ENCODE data around the gene GNAS. TPM values are rescaled to one million over a fixed set of nuclear protein-coding genes. Genes with fewer than 3 reads are reported as not detected.

The GNAS gene
- polyA plus RNA-seq, 1 donor = 930 TPM

GRCh38 chr20:58851221-58851968 is 1.1 kb upstream of the GNAS start:
- Histone ChIP-seq H3K4me3 (ENCODE audit: low read length) (peak overlapping the region; percentile 55), H3K27me3 (ENCODE audit: control insufficient read depth, insufficient read depth, low read length) (peaks cover 50% of the 10 kb centered on the region), H3K27ac (ENCODE audit: low read length) (no peak overlapping the region), H3K36me3 (ENCODE audit: control insufficient read depth, insufficient read depth, low read length) (no peaks in the 10 kb centered on the region), H3K4me1 (ENCODE audit: control insufficient read depth, insufficient read depth, low read length) (peaks cover 2% of the 10 kb centered on the region), H3K9me3 (ENCODE audit: control insufficient read depth, low read depth, low read length) (peaks cover 36% of the 10 kb centered on the region)
- DNase-seq = no peak
- WGBS (ENCODE audit: insufficient coverage, low lambda C conversion rate) = no CpG with 5 or more reads among the region's 41 CpGs

GRCh38 chr20:58851969-58852458 is 502 bp upstream of the GNAS start:
- WGBS (ENCODE audit: insufficient coverage, low lambda C conversion rate) = no CpG with 5 or more reads among the region's 23 CpGs
- H3K27me3 ChIP-seq (ENCODE audit: control insufficient read depth, insufficient read depth, low read length) = peaks cover 54% of the 10 kb centered on the region
- peaks cover 2% of the 10 kb centered on the region for H3K4me1 ChIP-seq (ENCODE audit: control insufficient read depth, insufficient read depth, low read length)

GRCh38 chr20:58853466-58853865 is 950 bp downstream of the GNAS start:
- H3K27ac ChIP-seq (ENCODE audit: low read length) = no peak overlapping the region
- no peak overlapping the region for H3K4me3 ChIP-seq (ENCODE audit: low read length)
- H3K36me3 ChIP-seq (ENCODE audit: control insufficient read depth, insufficient read depth, low read length) = no peaks in the 10 kb centered on the region
- DNase-seq = no peak
- peaks cover 2% of the 10 kb centered on the region for H3K4me1 ChIP-seq (ENCODE audit: control insufficient read depth, insufficient read depth, low read length)
- H3K9me3 ChIP-seq (ENCODE audit: control insufficient read depth, low read depth, low read length) = peaks cover 36% of the 10 kb centered on the region
- no CpG with 5 or more reads among the region's 6 CpGs for WGBS (ENCODE audit: insufficient coverage, low lambda C conversion rate)
- peaks cover 63% of the 10 kb centered on the region for H3K27me3 ChIP-seq (ENCODE audit: control insufficient read depth, insufficient read depth, low read length)

More at GRCh38 chr20:58851969-58852458, 502 bp upstream of the GNAS start:
- H3K9me3 ChIP-seq (ENCODE audit: control insufficient read depth, low read depth, low read length) = peaks cover 36% of the 10 kb centered on the region
- no peaks in the 10 kb centered on the region for H3K36me3 ChIP-seq (ENCODE audit: control insufficient read depth, insufficient read depth, low read length)
- DNase-seq = no peak
- peak overlapping the region; percentile 11 for H3K4me3 ChIP-seq (ENCODE audit: low read length)
- no peak overlapping the region for H3K27ac ChIP-seq (ENCODE audit: low read length)

- H3K4me1 ChIP-seq (ENCODE audit: control insufficient read depth, insufficient read depth, low read length) = peaks cover 2% of the 10 kb centered on the region
- H3K27ac ChIP-seq (ENCODE audit: low read length) = no peak overlapping the region
- H3K27me3 ChIP-seq (ENCODE audit: control insufficient read depth, insufficient read depth, low read length) = peaks cover 63% of the 10 kb centered on the region
- no peak overlapping the region for H3K4me3 ChIP-seq (ENCODE audit: low read length)
- DNase-seq = no peak
- peaks cover 36% of the 10 kb centered on the region for H3K9me3 ChIP-seq (ENCODE audit: control insufficient read depth, low read depth, low read length)
- no peaks in the 10 kb centered on the region for H3K36me3 ChIP-seq (ENCODE audit: control insufficient read depth, insufficient read depth, low read length)
- 70% methylated on average over 2 of the region's 63 CpGs for WGBS (ENCODE audit: insufficient coverage, low lambda C conversion rate)
These were observed 1.6 kb downstream of the GNAS start for GRCh38 chr20:58853976-58854637.

- H3K4me3 ChIP-seq (ENCODE audit: low read length) = no peak overlapping the region
These were observed 2.3 kb downstream of the GNAS start for GRCh38 chr20:58854638-58855471.

GRCh38 chr20:58855506-58856389 is 3.2 kb downstream of the GNAS start:
- peaks cover 63% of the 10 kb centered on the region for H3K27me3 ChIP-seq (ENCODE audit: control insufficient read depth, insufficient read depth, low read length)
- peaks cover 34% of the 10 kb centered on the region for H3K9me3 ChIP-seq (ENCODE audit: control insufficient read depth, low read depth, low read length)
- H3K27ac ChIP-seq (ENCODE audit: low read length) = no peak overlapping the region
- H3K4me1 ChIP-seq (ENCODE audit: control insufficient read depth, insufficient read depth, low read length) = peaks cover 2% of the 10 kb centered on the region
- no CpG with 5 or more reads among the region's 57 CpGs for WGBS (ENCODE audit: insufficient coverage, low lambda C conversion rate)
- no peak overlapping the region for H3K4me3 ChIP-seq (ENCODE audit: low read length)
- DNase-seq = no peak
- H3K36me3 ChIP-seq (ENCODE audit: control insufficient read depth, insufficient read depth, low read length) = no peaks in the 10 kb centered on the region

More at GRCh38 chr20:58854638-58855471, 2.3 kb downstream of the GNAS start:
- H3K4me1 ChIP-seq (ENCODE audit: control insufficient read depth, insufficient read depth, low read length) = peaks cover 2% of the 10 kb centered on the region
- peaks cover 36% of the 10 kb centered on the region for H3K9me3 ChIP-seq (ENCODE audit: control insufficient read depth, low read depth, low read length)
- H3K27me3 ChIP-seq (ENCODE audit: control insufficient read depth, insufficient read depth, low read length) = peaks cover 63% of the 10 kb centered on the region
- H3K27ac ChIP-seq (ENCODE audit: low read length) = no peak overlapping the region
- DNase-seq = no peak
- H3K36me3 ChIP-seq (ENCODE audit: control insufficient read depth, insufficient read depth, low read length) = no peaks in the 10 kb centered on the region
- WGBS (ENCODE audit: insufficient coverage, low lambda C conversion rate) = no CpG with 5 or more reads among the region's 75 CpGs

- Histone ChIP-seq H3K4me1 (ENCODE audit: control insufficient read depth, insufficient read depth, low read length) (no peaks in the 10 kb centered on the region), H3K27ac (ENCODE audit: low read length) (no peak overlapping the region), H3K9me3 (ENCODE audit: control insufficient read depth, low read depth, low read length) (no peaks in the 10 kb centered on the region), H3K4me3 (ENCODE audit: low read length) (no peak overlapping the region), H3K36me3 (ENCODE audit: control insufficient read depth, insufficient read depth, low read length) (no peaks in the 10 kb centered on the region), H3K27me3 (ENCODE audit: control insufficient read depth, insufficient read depth, low read length) (peaks cover 5% of the 10 kb centered on the region)
- no peak for DNase-seq
- WGBS (ENCODE audit: insufficient coverage, low lambda C conversion rate) = no CpG with 5 or more reads among the region's 7 CpGs
These were observed 10.7 kb downstream of the GNAS start for GRCh38 chr20:58863044-58863790.

- Histone ChIP-seq H3K27me3 (ENCODE audit: control insufficient read depth, insufficient read depth, low read length) (peaks cover 7% of the 10 kb centered on the region), H3K36me3 (ENCODE audit: control insufficient read depth, insufficient read depth, low read length) (no peaks in the 10 kb centered on the region), H3K4me1 (ENCODE audit: control insufficient read depth, insufficient read depth, low read length) (no peaks in the 10 kb centered on the region), H3K27ac (ENCODE audit: low read length) (no peak overlapping the region), H3K4me3 (ENCODE audit: low read length) (no peak overlapping the region), H3K9me3 (ENCODE audit: control insufficient read depth, low read depth, low read length) (no peaks in the 10 kb centered on the region)
- 60% methylated on average over 1 of the region's 2 CpGs for WGBS (ENCODE audit: insufficient coverage, low lambda C conversion rate)
- no peak for DNase-seq
These were observed 11.8 kb downstream of the GNAS start for GRCh38 chr20:58864346-58864745.

- no CpG with 5 or more reads among the region's 2 CpGs for WGBS (ENCODE audit: insufficient coverage, low lambda C conversion rate)
- Histone ChIP-seq H3K9me3 (ENCODE audit: control insufficient read depth, low read depth, low read length) (no peaks in the 10 kb centered on the region), H3K36me3 (ENCODE audit: control insufficient read depth, insufficient read depth, low read length) (no peaks in the 10 kb centered on the region), H3K27me3 (ENCODE audit: control insufficient read depth, insufficient read depth, low read length) (peaks cover 6% of the 10 kb centered on the region), H3K27ac (ENCODE audit: low read length) (no peak overlapping the region), H3K4me1 (ENCODE audit: control insufficient read depth, insufficient read depth, low read length) (no peaks in the 10 kb centered on the region), H3K4me3 (ENCODE audit: low read length) (no peak overlapping the region)
- DNase-seq = no peak
These were observed 13.3 kb downstream of the GNAS start for GRCh38 chr20:58865843-58866242.
